IMR-90 (cell line): ENCODE results near the gene LAMA3. TPM values are rescaled to one million over a fixed set of nuclear protein-coding genes. Genes with fewer than 3 reads are reported as not detected.

ENCODE experiments used
- ATAC-seq: fragments of 200-7000 bp; cut with Tn5 transposase; 2 replicates; pipeline ENCODE4 v1.9.1; 2020; ENCODE audit warnings: low read depth, mild to moderate bottlenecking, moderate library complexity
- BruUV-seq: library from RNA; stranded (reverse); fragments of 400-500 nt; replicated peaks from 2 replicates; lab custom pipeline; 2021; lab: Mats Ljungman, UMichigan
- CTCF ChIA-PET: fragments of 300-600 bp; formaldehyde crosslinking; extraction: SDS; loops from one replicate; lab custom pipeline; 2021; ENCODE audit warnings: antibody characterized with exemption; lab: Yijun Ruan, JAX
- POLR2A ChIA-PET: fragments of 300-600 bp; sonication (Branson Sonifier 250); formaldehyde crosslinking; loops from one replicate; lab custom pipeline; 2022; ENCODE audit warnings: antibody characterized with exemption; ENCODE audit not compliant: unreplicated experiment; lab: Charles Lee
- DNase-seq: peaks from one replicate; pipeline ENCODE4 v3.0.0; 2013
- H2AFZ ChIP-seq: replicated peaks from 2 replicates; pipeline ENCODE3; 2013; ENCODE audit warnings: low read length, mild to moderate bottlenecking; ENCODE audit not compliant: poor library complexity
- H2AK5ac ChIP-seq: 2 replicates; pipeline ENCODE4 v1.6.1; 2013; ENCODE audit warnings: low read depth, low read length, inconsistent platforms
- H2AK9ac ChIP-seq: replicated peaks from 2 replicates; pipeline ENCODE3; 2013; ENCODE audit warnings: mild to moderate bottlenecking, low read depth, low read length, moderate library complexity; ENCODE audit not compliant: poor library complexity
- H2BK120ac ChIP-seq: 2 replicates; pipeline ENCODE4 v1.6.1; 2013; ENCODE audit warnings: low read depth, low read length, inconsistent platforms
- H2BK15ac ChIP-seq: 3 replicates; pipeline ENCODE4 v1.6.1; 2013; ENCODE audit warnings: low read depth, low read length, inconsistent platforms
- H2BK20ac ChIP-seq: 2 replicates; pipeline ENCODE4 v1.6.1; 2013; ENCODE audit warnings: low read depth, mild to moderate bottlenecking, inconsistent platforms, low read length, moderate library complexity
- H2BK5ac ChIP-seq: 2 replicates; pipeline ENCODE4 v1.6.1; 2013; ENCODE audit warnings: mild to moderate bottlenecking, low read depth, low read length, inconsistent platforms; ENCODE audit not compliant: poor library complexity, severe bottlenecking
- H3K14ac ChIP-seq: replicated peaks from 2 replicates; pipeline ENCODE4 v1.6.1; 2013; ENCODE audit warnings: low read depth, low read length, inconsistent platforms
- H3K18ac ChIP-seq: 2 replicates; pipeline ENCODE4 v1.6.1; 2013; ENCODE audit warnings: low read depth, low read length, control low read depth
- H3K23ac ChIP-seq: 2 replicates; pipeline ENCODE4 v1.6.1; 2013; ENCODE audit warnings: low read depth, low read length, inconsistent platforms
- H3K27ac ChIP-seq: 2 replicates; pipeline ENCODE4 v1.5.1; 2013; ENCODE audit warnings: mild to moderate bottlenecking, control low read depth, low read length; ENCODE audit not compliant: insufficient read depth
- H3K27me3 ChIP-seq: 2 replicates; pipeline ENCODE4 v1.6.1; 2013; ENCODE audit warnings: low read length; ENCODE audit not compliant: control insufficient read depth, insufficient read depth
- H3K36me3 ChIP-seq: 2 replicates; pipeline ENCODE4 v1.6.1; 2013; ENCODE audit warnings: low read length, mixed read lengths; ENCODE audit not compliant: control insufficient read depth, insufficient read depth
- H3K4ac ChIP-seq: 2 replicates; pipeline ENCODE4 v1.6.1; 2013; ENCODE audit warnings: low read depth, low read length, inconsistent platforms
- H3K4me1 ChIP-seq: 2 replicates; pipeline ENCODE4 v1.6.1; 2013; ENCODE audit warnings: low read length, mixed read lengths; ENCODE audit not compliant: control insufficient read depth, insufficient read depth
- H3K4me2 ChIP-seq: 2 replicates; pipeline ENCODE4 v1.6.1; 2013; ENCODE audit warnings: low read depth, mild to moderate bottlenecking, control low read depth, low read length, moderate library complexity
- H3K4me3 ChIP-seq: 2 replicates; pipeline ENCODE4 v1.5.1; 2013; ENCODE audit warnings: low read depth, mild to moderate bottlenecking, control low read depth, low read length, moderate library complexity; ENCODE audit not compliant: insufficient read depth
- H3K56ac ChIP-seq: 2 replicates; pipeline ENCODE4 v1.6.1; 2013; ENCODE audit warnings: low read length, inconsistent platforms; ENCODE audit not compliant: insufficient read depth; ENCODE audit errors: extremely low read depth
- H3K79me1 ChIP-seq, 2 experiments: 2 replicates each; pipeline ENCODE4 v1.6.1; 2013; ENCODE audit warnings: low read length in 2 of 2, inconsistent platforms in 1 of 2, low read depth in 1 of 2
- H3K9ac ChIP-seq: 2 replicates; pipeline ENCODE4 v1.6.1; 2013; ENCODE audit warnings: low read depth, low read length, control low read depth
- H3K9me1 ChIP-seq: 2 replicates; pipeline ENCODE4 v1.6.1; 2013; ENCODE audit warnings: low read length, inconsistent platforms; ENCODE audit not compliant: insufficient read depth
- H3K9me3 ChIP-seq: 2 replicates; pipeline ENCODE4 v1.6.1; 2013; ENCODE audit warnings: low read length; ENCODE audit not compliant: control insufficient read depth, insufficient read depth
- H4K20me1 ChIP-seq: 2 replicates; pipeline ENCODE4 v1.6.1; 2013; ENCODE audit warnings: low read length, inconsistent platforms; ENCODE audit not compliant: insufficient read depth
- H4K5ac ChIP-seq: 2 replicates; pipeline ENCODE4 v1.6.1; 2013; ENCODE audit warnings: mild to moderate bottlenecking, low read depth, low read length, control low read depth
- H4K8ac ChIP-seq, 2 experiments: 2 replicates each; pipeline ENCODE4 v1.6.1; 2013; ENCODE audit warnings: low read depth in 2 of 2, low read length in 2 of 2, control low read depth in 1 of 2, inconsistent platforms in 1 of 2
- H4K91ac ChIP-seq: 2 replicates; pipeline ENCODE4 v1.6.1; 2013; ENCODE audit warnings: low read depth, low read length, inconsistent platforms; ENCODE audit not compliant: insufficient read depth
- CEBPB ChIP-seq: IDR thresholded peaks from 2 replicates; pipeline ENCODE4 v1.6.1; 2012; ENCODE audit warnings: low read depth, low read length, improper control_type of control experiment
- WGBS, 2 experiments: methylation state at CpG; one replicate each; pipeline versions ENCODE4 v1.1.5 to v1.1.7; 2013; ENCODE audit warnings: missing lambda C conversion rate in 2 of 2; ENCODE audit not compliant: insufficient read length in 1 of 2; ENCODE audit errors: extremely low coverage in 2 of 2; 5-methylcytosine and 5-hydroxymethylcytosine counted together
- dilution Hi-C: fragments of 300-500 bp; cut with HindIII; formaldehyde crosslinking; loops from one replicate; pipeline ENCODE4 v1.14.3; 2018; ENCODE audit warnings: low sequenced_read_pairs; ENCODE audit not compliant: unreplicated experiment
- in situ Hi-C: fragments of 300-500 bp; cut with MboI; formaldehyde crosslinking; loops from 3 replicates; pipeline ENCODE4 v1.14.3; 2019; ENCODE audit warnings: low sequenced_read_pairs, inconsistent platforms, mixed read lengths
- intact Hi-C: fragments of 100-400 bp; cut with micrococcal nuclease; formaldehyde crosslinking; loops from 2 replicates; pipeline ENCODE4 v1.10.0; 2022
- polyA plus RNA-seq, 3 experiments: library from polyadenylated mRNA; depleted of rRNA; stranded (reverse); fragments of >200 nt; gene quantifications; 2 replicates each; pipeline ENCODE4 v1.2.3, GENCODE V29; 2012; ENCODE audit warnings: low replicate concordance in 1 of 3
- total RNA-seq: library from RNA; depleted of rRNA; stranded (reverse); fragments of >200 nt; gene quantifications from 2 replicates; pipeline ENCODE4 v1.2.3, GENCODE V29; 2012

Gene LAMA3
- total and polyA plus RNA-seq, 2 of the 4 experiments (the other 2 are of a cell fraction) = 0.18 to 0.19 TPM

DNA sequence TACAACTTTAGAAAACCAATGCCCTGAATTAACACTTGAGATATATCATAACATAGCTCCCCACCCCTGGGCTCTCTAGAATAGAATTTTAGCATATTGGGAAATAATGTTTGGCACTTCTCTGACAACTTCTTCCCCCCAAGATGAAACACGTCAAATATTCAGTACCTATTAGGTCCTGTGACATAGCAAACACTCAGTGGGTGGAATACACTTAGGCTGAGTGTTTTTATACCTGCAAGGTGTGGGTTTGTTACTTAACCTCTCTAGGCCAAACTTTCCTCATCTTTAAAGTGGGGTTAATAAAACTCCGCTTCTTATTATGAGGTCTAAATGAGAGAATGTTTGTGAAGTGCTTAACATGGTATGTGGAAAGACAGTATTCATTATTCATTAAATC, 56.1 kb downstream of the LAMA3 start:
- no peaks in the 10 kb centered on the region for H3K9me3 ChIP-seq
- no peak overlapping the region for H2AK9ac ChIP-seq
- H3K27ac ChIP-seq = no peak overlapping the region
- no peak overlapping the region for H4K5ac ChIP-seq
- H4K8ac ChIP-seq = no peak overlapping the region
- no peaks in the 10 kb centered on the region for H3K9me1 ChIP-seq
- no peak overlapping the region for H3K18ac ChIP-seq
- no peaks in the 10 kb centered on the region for H3K79me1 ChIP-seq
- H3K14ac ChIP-seq = no peak overlapping the region
- no CpG with 5 or more reads among the region's 2 CpGs for WGBS, 2 experiments
- in situ Hi-C loops (no loop called here), dilution Hi-C loops (no loop called here), intact Hi-C loops (loop anchor here (5.0 kb wide), 1 partner anchor 52 kb away; no protein-coding TSS in a partner anchor)
- no TSS peak for BruUV-seq
- no peak overlapping the region for H2AFZ ChIP-seq
- H4K91ac ChIP-seq = no peak overlapping the region
- H2BK15ac ChIP-seq = no peak overlapping the region
- ChIA-PET POLR2A (no interaction called here), CTCF (no interaction called here)
- H4K20me1 ChIP-seq = no peaks in the 10 kb centered on the region
- no peaks in the 10 kb centered on the region for H3K36me3 ChIP-seq
- TF ChIP-seq CEBPB = no peak
- H3K56ac ChIP-seq = no peak overlapping the region
- H2BK5ac ChIP-seq = no peak overlapping the region
- H2BK120ac ChIP-seq = no peak overlapping the region
- ATAC-seq (no peak), DNase-seq (no peak)
- H3K9ac ChIP-seq = no peak overlapping the region
- no peak overlapping the region for H2BK20ac ChIP-seq
- peaks cover 2% of the 10 kb centered on the region; the same call in 1 of the 2 replicates for H3K4me1 ChIP-seq
- H3K23ac ChIP-seq = no peak overlapping the region
- H2AK5ac ChIP-seq = no peak overlapping the region
- no peak overlapping the region for H3K4ac ChIP-seq
- H3K27me3 ChIP-seq = peaks cover 18% of the 10 kb centered on the region
- no peak overlapping the region for H3K4me3 ChIP-seq
- no peak overlapping the region for H3K4me2 ChIP-seq
